ENCODE measurements around the gene MAP3K8. TPM values are rescaled to one million over a fixed set of nuclear protein-coding genes. Genes with fewer than 3 reads are reported as not detected.
A peak's percentile ranks its signal among the peaks of the same experiment; 100 is the strongest.

MAP3K8 gene
- total and polyA plus RNA-seq, 2 donors (not counting 1 experiment from before 2014, with no cell fraction given): 97.0 to 99.2 TPM

DNA sequence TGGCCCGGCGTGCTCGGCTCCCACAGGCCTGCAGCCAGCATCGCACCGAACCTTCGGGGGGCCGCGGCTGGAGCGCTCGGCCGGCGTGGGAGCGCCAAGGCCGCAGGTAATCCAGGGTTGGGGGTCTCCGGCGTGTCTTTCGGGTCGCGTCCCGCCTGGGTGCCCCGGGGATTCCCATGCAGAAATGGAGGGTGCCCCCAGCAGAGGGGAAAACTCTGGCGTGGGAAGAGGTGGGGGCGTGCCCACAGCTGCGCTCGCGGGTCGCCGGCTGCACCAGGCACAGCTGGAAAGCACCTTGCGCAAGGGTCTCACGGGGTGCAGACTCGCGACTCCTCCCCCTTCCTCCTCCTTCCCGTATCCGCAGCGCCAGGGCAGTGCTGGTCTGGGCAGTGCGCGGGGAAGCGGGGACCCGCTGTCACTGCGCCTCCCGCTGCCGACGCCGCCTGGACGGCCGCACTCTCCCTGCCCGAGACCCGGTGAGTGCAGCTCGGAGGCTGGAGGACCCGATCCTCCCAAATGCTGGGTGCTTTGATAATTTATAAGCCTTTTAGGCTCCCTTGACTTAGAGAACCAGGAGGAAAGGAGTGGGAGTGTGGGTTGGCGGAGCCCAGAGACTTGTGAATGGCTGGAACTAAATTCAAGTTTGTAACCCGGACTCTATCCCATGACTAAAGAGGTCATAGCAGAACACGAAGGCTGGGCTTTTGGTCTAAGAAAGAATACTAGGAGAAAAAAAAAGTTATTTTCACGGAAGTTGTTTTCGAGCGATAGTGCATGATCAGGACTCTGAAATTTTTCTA lies 489 bp downstream of the MAP3K8 start:
- Mint-ChIP-seq H3K27ac (peak overlapping the region; percentile 97), H3K4me1 (peaks cover 73% of the 10 kb centered on the region), H3K9me3 (ENCODE audit: insufficient read depth) (no peaks in the 10 kb centered on the region), H3K4me3 (peak overlapping the region; percentile 98), H3K27me3 (no peaks in the 10 kb centered on the region)
- H3K4me3 ChIP-seq (ENCODE audit: control extremely low read depth in 1 of 5, extremely low read depth in 1 of 5, insufficient read depth in 1 of 5, low read depth in 2 of 5, low read length in 4 of 5): peak overlapping the region; percentile 93 to 99 (median 97)
- H4K20me1 ChIP-seq (ENCODE audit: control insufficient read depth, insufficient read depth, low read length, poor library complexity, severe bottlenecking): peaks cover 52% of the 10 kb centered on the region
- intact Hi-C loops (cut with micrococcal nuclease): loop anchor here (1.0 to 10.0 kb wide), 8 partner anchors 14 to 1910 kb away; partner anchors contain the start of genes EPC1, ZEB1 and ZNF438
- H3K27me3 ChIP-seq (replicated peaks in 1 of 4; ENCODE audit: control extremely low read depth in 1 of 4, control insufficient read depth in 3 of 4, insufficient read depth in 4 of 4, low read length in 3 of 4): no peaks in the 10 kb centered on the region
- peak overlapping the region; percentile 95 to 99 for H3K27ac ChIP-seq (ENCODE audit: low read length in 2 of 2)
- CTCF ChIA-PET: interaction anchor here (0.8 to 5.6 kb wide), 11 partner anchors 13 to 147 kb away, joined by 3 to 42 read pairs (median 6); no protein-coding TSS in a partner anchor
- H3K79me2 ChIP-seq (ENCODE audit: control insufficient read depth, insufficient read depth, low read length): peaks cover 63% of the 10 kb centered on the region
- H3K9ac ChIP-seq (ENCODE audit: low read length): peak overlapping the region; percentile 97
- peak overlapping the region; percentile 76 for H2AFZ ChIP-seq (ENCODE audit: insufficient read depth, low read depth, low read length, poor library complexity, severe bottlenecking)
- peaks cover 1 to 31% of the 10 kb centered on the region in 2 experiments for H3K36me3 ChIP-seq (replicated peaks in 1 of 2; ENCODE audit: control extremely low read depth in 1 of 2, control insufficient read depth in 1 of 2, extremely low read depth in 1 of 2, insufficient read depth in 2 of 2, low read length in 1 of 2)
- POLR2A ChIA-PET: interaction anchor here (0.7 to 4.3 kb wide), 9 partner anchors 10 to 96 kb away, joined by 3 to 43 read pairs (median 4); no protein-coding TSS in a partner anchor
- peaks cover 58 to 67% of the 10 kb centered on the region in 2 donors for H3K4me1 ChIP-seq (ENCODE audit: control insufficient read depth in 2 of 2, insufficient read depth in 2 of 2, low read length in 2 of 2)
- DNase-seq (peak; percentile 89), ATAC-seq (ENCODE audit: low read depth) (peak; percentile 42)
- TF ChIP-seq EZH2 (IDR thresholded peaks at IDR 0.05; ENCODE audit: borderline replicate concordance, insufficient read depth, low read depth, low read length, poor library complexity, severe bottlenecking): no peak
- TF ChIP-seq, protein P1, sequence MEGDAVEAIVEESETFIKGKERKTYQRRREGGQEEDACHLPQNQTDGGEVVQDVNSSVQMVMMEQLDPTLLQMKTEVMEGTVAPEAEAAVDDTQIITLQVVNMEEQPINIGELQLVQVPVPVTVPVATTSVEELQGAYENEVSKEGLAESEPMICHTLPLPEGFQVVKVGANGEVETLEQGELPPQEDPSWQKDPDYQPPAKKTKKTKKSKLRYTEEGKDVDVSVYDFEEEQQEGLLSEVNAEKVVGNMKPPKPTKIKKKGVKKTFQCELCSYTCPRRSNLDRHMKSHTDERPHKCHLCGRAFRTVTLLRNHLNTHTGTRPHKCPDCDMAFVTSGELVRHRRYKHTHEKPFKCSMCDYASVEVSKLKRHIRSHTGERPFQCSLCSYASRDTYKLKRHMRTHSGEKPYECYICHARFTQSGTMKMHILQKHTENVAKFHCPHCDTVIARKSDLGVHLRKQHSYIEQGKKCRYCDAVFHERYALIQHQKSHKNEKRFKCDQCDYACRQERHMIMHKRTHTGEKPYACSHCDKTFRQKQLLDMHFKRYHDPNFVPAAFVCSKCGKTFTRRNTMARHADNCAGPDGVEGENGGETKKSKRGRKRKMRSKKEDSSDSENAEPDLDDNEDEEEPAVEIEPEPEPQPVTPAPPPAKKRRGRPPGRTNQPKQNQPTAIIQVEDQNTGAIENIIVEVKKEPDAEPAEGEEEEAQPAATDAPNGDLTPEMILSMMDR (IDR thresholded peaks at IDR 0.05): no peak
- H3K4me2 ChIP-seq (replicated peaks; ENCODE audit: low read depth, low read length, poor library complexity, severe bottlenecking): peak overlapping the region; percentile 82
- 0% methylated on average over 54 of the region's 56 CpGs for WGBS (ENCODE audit: insufficient coverage)
- H3K9me3 ChIP-seq (ENCODE audit: control extremely low read depth in 1 of 3, control insufficient read depth in 2 of 3, insufficient read depth in 1 of 3, low read length in 2 of 3): peaks cover 0 to 10% (median 0%) of the 10 kb centered on the region in 3 donors

All from B cell (primary cell).